ENCODE measurements around the gene MAN2B2.

GRCh38 chr4:6573986-6574746 lies 823 bp upstream of the MAN2B2 start:
- no peak for TF ChIP-seq CTCF (conservative IDR thresholded peaks at IDR 0.05; ENCODE audit: low read depth, low read length)
- no peak for TF ChIP-seq EZH2 (IDR thresholded peaks at IDR 0.05; ENCODE audit: low read length, unreplicated experiment)
- no peak for TF ChIP-seq EZH2phosphoT487 (IDR thresholded peaks at IDR 0.05; ENCODE audit: borderline replicate concordance, low read length)
